Measurements from ENCODE around the gene CUZD1.

DNA sequence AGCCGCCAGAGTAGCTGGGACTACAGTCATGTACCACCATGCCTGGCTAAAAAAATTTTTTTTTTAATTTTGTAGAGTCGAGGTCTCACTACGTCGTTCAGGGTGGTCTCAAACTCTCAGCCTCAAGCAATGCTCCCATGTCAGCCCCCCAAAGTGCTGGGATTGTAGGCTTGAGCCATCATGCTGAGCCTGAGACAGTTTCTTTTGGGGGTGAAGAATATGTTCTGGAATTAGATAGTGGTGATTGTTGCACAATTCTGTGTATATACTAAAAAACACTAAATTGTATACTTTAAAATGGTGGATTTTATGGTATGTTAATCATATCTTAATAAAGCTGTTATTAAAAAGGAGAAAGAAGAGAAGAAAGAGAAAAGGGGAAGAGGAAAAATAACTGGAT is 1.5 kb downstream of the CUZD1 start:
- TF ChIP-seq, protein P1, sequence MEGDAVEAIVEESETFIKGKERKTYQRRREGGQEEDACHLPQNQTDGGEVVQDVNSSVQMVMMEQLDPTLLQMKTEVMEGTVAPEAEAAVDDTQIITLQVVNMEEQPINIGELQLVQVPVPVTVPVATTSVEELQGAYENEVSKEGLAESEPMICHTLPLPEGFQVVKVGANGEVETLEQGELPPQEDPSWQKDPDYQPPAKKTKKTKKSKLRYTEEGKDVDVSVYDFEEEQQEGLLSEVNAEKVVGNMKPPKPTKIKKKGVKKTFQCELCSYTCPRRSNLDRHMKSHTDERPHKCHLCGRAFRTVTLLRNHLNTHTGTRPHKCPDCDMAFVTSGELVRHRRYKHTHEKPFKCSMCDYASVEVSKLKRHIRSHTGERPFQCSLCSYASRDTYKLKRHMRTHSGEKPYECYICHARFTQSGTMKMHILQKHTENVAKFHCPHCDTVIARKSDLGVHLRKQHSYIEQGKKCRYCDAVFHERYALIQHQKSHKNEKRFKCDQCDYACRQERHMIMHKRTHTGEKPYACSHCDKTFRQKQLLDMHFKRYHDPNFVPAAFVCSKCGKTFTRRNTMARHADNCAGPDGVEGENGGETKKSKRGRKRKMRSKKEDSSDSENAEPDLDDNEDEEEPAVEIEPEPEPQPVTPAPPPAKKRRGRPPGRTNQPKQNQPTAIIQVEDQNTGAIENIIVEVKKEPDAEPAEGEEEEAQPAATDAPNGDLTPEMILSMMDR (IDR thresholded peaks at IDR 0.05) = no peak
- no peak for TF ChIP-seq POLR2A (IDR thresholded peaks at IDR 0.05)

Data from esophagus squamous epithelium (tissue), 4 donors.